HG03354 (cell line): ENCODE results near the gene TNNT3.
A peak's percentile ranks its signal among the peaks of the same experiment; 100 is the strongest.

Experiments
- ATAC-seq: cut with Tn5 transposase; IDR thresholded peaks from one replicate; pipeline ENCODE4 v1.9.1; 2021; ENCODE audit warnings: mild to moderate bottlenecking; ENCODE audit not compliant: unreplicated experiment, poor library complexity, severe bottlenecking

Gene TNNT3

GRCh38 chr11:1946812-1947484, 27.4 kb downstream of the TNNT3 start, which contains the start of gene MRPL23:
Gene MRPL23, plus strand, starts transcription at chr11:1947332. Its CDS starts 31 bp downstream, at chr11:1947363.
- ATAC-seq, result peak; percentile 54

- peak; percentile 42 for ATAC-seq
Measured at GRCh38 chr11:1947592-1948237, 28.2 kb downstream of the TNNT3 start.

- ATAC-seq, result no peak
Measured at GRCh38 chr11:1948389-1948788, 28.9 kb downstream of the TNNT3 start.

- ATAC-seq, result no peak
Measured at GRCh38 chr11:1949302-1949701, 29.8 kb downstream of the TNNT3 start.

GRCh38 chr11:1949922-1950321, 30.4 kb downstream of the TNNT3 start:
- ATAC-seq, result no peak

- no peak for ATAC-seq
Measured at GRCh38 chr11:1952806-1953482, 33.4 kb downstream of the TNNT3 start.

GRCh38 chr11:1953489-1954266, 34.2 kb downstream of the TNNT3 start:
- no peak for ATAC-seq

- no peak for ATAC-seq
Measured at GRCh38 chr11:1958367-1958766, 38.9 kb downstream of the TNNT3 start.

GRCh38 chr11:1959786-1960185, 40.3 kb downstream of the TNNT3 start:
- no peak for ATAC-seq

GRCh38 chr11:1963864-1964263, 44.4 kb downstream of the TNNT3 start:
- no peak for ATAC-seq

GRCh38 chr11:1964348-1964747, 44.8 kb downstream of the TNNT3 start:
- ATAC-seq, result no peak

- ATAC-seq, result no peak
Measured at GRCh38 chr11:1964955-1965354, 45.5 kb downstream of the TNNT3 start.

- ATAC-seq, result no peak
Measured at GRCh38 chr11:1966531-1966930, 47.0 kb downstream of the TNNT3 start.

- ATAC-seq, result no peak
Measured at GRCh38 chr11:1967641-1968225, 48.2 kb downstream of the TNNT3 start.

- ATAC-seq, result no peak
Measured at GRCh38 chr11:1968454-1969002, 49.0 kb downstream of the TNNT3 start.

- no peak for ATAC-seq
Measured at GRCh38 chr11:1969035-1969434, 49.5 kb downstream of the TNNT3 start.

GRCh38 chr11:1969776-1970175, 50.3 kb downstream of the TNNT3 start:
- no peak for ATAC-seq

GRCh38 chr11:1970956-1971355, 51.5 kb downstream of the TNNT3 start:
- ATAC-seq, result no peak

GRCh38 chr11:1975185-1975584, 55.7 kb downstream of the TNNT3 start:
- no peak for ATAC-seq
